GM21529 (cell line): ENCODE measurements around the gene PER3.

ENCODE experiments used
- ATAC-seq: cut with Tn5 transposase; IDR thresholded peaks from one replicate; pipeline ENCODE4 v1.9.1; 2021; ENCODE audit not compliant: unreplicated experiment

Gene PER3

GRCh38 chr1:7831458-7831857 is 47.4 kb downstream of the PER3 start:
- ATAC-seq, result no peak

- ATAC-seq, result no peak
Measured at GRCh38 chr1:7833035-7833434, 48.9 kb downstream of the PER3 start.

GRCh38 chr1:7838714-7839113 is 54.6 kb downstream of the PER3 start:
- ATAC-seq, result no peak

GRCh38 chr1:7839526-7839925 is 55.4 kb downstream of the PER3 start:
- no peak for ATAC-seq

- no peak for ATAC-seq
Measured at GRCh38 chr1:7842517-7842916, 58.4 kb downstream of the PER3 start.

GRCh38 chr1:7845761-7846160 is 61.7 kb downstream of the PER3 start:
- no peak for ATAC-seq

GRCh38 chr1:7846656-7847055 is 62.6 kb downstream of the PER3 start:
- ATAC-seq, result no peak

GRCh38 chr1:7847599-7847998 is 63.5 kb downstream of the PER3 start:
- ATAC-seq, result no peak

- ATAC-seq, result no peak
Measured at GRCh38 chr1:7850786-7851185, 66.7 kb downstream of the PER3 start.

- ATAC-seq, result no peak
Measured at GRCh38 chr1:7852804-7853683, 69.0 kb downstream of the PER3 start, which contains the start of gene UTS2. TSS of gene UTS2 (minus strand) at chr1:7853065. CDS start at chr1:7853003, 62 bp downstream.

- no peak for ATAC-seq
Measured at GRCh38 chr1:7853684-7854026, 69.6 kb downstream of the PER3 start.

GRCh38 chr1:7856345-7856744 is 72.3 kb downstream of the PER3 start:
- ATAC-seq, result no peak

GRCh38 chr1:7857000-7857399 is 72.9 kb downstream of the PER3 start:
- no peak for ATAC-seq

- no peak for ATAC-seq
Measured at GRCh38 chr1:7857985-7858384, 73.9 kb downstream of the PER3 start.

GRCh38 chr1:7859406-7859805 is 75.3 kb downstream of the PER3 start:
- no peak for ATAC-seq

GRCh38 chr1:7860130-7860529 is 76.0 kb downstream of the PER3 start:
- no peak for ATAC-seq

- no peak for ATAC-seq
Measured at GRCh38 chr1:7861452-7861851, 77.4 kb downstream of the PER3 start.

- ATAC-seq, result no peak
Measured at GRCh38 chr1:7862211-7863060, 78.3 kb downstream of the PER3 start.

- no peak for ATAC-seq
Measured at GRCh38 chr1:7863756-7864328, 79.8 kb downstream of the PER3 start.

- no peak for ATAC-seq
Measured at GRCh38 chr1:7865978-7866377, 81.9 kb downstream of the PER3 start.

GRCh38 chr1:7868070-7868780 is 84.1 kb downstream of the PER3 start:
- no peak for ATAC-seq
